ENCODE results near the gene RELA.

RELA gene

DNA sequence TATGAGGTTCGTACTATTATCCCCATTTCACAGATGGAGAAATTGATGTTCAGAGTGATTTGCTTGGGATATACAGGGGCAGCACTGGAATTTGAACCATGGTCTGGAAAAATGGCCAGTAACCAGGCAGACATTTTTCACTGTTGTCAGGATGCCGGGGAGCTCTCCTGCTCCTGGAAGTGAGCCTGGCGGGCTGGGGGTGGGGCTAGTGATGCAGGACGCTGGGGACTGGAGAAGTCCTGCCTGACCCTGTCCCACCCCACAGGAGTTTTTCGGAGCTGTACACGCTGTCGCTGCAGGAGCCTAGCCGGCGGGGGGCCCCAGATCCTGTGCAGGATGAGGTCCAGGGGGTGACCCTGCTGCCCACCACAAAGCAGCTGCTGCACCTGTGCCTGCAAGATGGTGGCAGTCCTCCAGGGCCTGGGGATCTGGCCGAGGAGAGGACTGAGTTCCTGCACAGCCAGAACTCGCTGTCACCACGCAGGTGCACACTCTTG is 13.7 kb downstream of the RELA start:
- TF ChIP-seq CTCF (IDR thresholded peaks at IDR 0.05; ENCODE audit: extremely low read depth, insufficient read depth, missing control alignments): no peak
- no peak for DNase-seq (ENCODE audit: low spot score)
- in situ Hi-C loops (cut with MboI; ENCODE audit: low pct_unique_long_range_greater_than_20kb, low sequenced_read_pairs, unreplicated experiment): no loop called here

DNA sequence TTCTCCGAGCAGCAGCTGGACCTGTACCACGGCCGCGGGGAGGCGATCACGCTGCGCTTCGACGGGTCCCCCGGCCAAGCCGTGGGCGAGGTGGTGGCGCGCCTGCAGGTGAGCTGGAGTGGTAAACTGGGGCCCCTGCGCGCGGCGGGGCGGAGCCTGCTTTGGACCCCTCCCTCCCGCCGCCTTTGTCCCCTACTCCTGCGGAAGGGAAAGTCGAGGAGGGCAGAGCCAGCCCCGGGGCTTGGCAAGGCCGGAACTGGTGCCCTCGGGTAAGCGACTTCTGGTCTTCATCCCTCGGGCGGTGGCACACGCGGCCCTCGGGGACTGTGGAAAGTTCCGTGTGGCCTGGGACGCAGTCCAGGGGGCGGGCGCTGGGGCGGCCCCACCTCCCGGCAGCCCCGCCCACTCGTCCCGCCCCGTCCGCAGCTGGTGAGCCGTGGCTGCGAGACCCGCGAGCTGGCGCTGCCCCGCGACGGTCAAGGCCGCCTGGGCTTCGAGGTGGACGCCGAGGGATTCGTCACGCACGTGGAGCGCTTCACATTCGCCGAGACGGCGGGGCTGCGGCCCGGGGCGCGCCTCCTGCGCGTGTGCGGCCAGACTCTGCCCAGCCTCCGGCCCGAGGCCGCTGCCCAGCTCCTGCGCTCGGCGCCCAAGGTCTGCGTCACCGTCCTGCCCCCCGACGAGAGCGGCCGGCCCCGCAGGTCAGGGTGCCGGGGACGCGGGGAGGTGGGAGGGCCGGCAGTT is 15.6 kb downstream of the RELA start:
- TF ChIP-seq CTCF (IDR thresholded peaks at IDR 0.05; ENCODE audit: extremely low read depth, insufficient read depth, missing control alignments): no peak
- DNase-seq (ENCODE audit: low spot score): no peak
- in situ Hi-C loops (cut with MboI; ENCODE audit: low pct_unique_long_range_greater_than_20kb, low sequenced_read_pairs, unreplicated experiment): no loop called here

DNA sequence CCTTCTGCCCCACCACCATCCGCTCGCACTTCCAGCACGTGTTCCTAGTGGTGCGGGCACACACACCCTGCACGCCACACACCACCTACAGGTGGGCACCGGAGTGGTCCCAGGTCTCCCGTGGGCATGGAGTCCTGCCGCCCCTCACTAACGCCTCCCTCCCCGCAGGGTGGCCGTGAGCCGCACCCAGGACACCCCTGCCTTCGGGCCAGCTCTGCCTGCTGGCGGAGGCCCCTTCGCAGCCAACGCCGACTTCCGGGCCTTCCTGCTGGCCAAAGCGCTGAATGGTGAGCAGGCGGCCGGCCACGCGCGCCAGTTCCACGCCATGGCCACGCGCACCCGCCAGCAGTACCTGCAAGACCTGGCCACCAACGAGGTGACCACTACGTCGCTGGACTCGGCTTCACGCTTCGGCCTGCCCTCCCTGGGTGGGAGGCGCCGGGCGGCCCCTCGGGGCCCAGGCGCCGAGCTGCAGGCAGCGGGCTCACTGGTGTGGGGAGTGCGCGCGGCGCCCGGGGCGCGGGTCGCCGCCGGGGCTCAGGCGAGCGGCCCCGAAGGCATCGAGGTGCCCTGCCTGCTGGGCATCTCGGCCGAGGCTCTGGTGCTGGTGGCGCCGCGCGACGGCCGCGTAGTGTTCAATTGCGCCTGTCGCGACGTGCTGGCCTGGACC is 16.3 kb downstream of the RELA start:
- in situ Hi-C loops (cut with MboI; ENCODE audit: low pct_unique_long_range_greater_than_20kb, low sequenced_read_pairs, unreplicated experiment): no loop called here
- no peak for TF ChIP-seq CTCF (IDR thresholded peaks at IDR 0.05; ENCODE audit: extremely low read depth, insufficient read depth, missing control alignments)
- DNase-seq (ENCODE audit: low spot score): no peak

DNA sequence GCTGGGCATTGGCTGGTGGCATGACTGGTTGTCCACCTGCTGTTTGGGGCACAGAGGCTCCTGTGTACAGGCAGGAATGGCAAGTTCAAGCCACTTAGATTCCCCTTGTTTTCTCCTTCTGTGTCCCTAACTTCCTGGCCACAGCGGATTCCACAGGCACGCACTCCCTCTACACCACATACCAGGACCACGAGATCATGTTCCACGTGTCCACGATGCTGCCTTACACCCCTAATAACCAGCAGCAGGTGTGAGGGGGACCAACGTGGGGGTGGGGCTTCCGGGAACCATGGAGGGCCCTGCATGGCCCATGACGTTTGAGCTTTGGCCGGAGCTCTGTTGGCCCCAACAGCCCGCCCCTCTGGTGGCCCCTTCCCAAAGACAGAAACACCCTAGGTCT is 17.0 kb downstream of the RELA start:
- TF ChIP-seq CTCF (IDR thresholded peaks at IDR 0.05; ENCODE audit: extremely low read depth, insufficient read depth, missing control alignments): no peak
- no peak for DNase-seq (ENCODE audit: low spot score)
- in situ Hi-C loops (cut with MboI; ENCODE audit: low pct_unique_long_range_greater_than_20kb, low sequenced_read_pairs, unreplicated experiment): no loop called here

DNA sequence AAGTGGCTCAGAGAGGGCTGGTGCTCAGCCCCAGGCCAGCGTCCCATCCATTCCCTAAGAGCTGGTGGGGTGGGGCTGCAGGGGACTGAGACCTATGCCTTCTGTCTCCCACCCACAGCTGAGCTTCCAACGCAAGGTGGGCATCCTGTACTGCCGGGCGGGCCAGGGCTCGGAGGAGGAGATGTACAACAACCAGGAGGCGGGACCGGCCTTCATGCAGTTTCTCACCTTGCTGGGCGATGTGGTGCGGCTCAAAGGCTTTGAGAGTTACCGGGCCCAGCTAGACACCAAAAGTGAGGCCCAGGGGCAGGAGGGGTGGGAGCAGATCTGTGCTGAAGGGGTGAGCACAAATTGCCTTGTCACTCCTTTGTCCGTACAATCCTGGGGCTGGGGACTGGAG is 17.9 kb downstream of the RELA start:
- no peak for TF ChIP-seq CTCF (IDR thresholded peaks at IDR 0.05; ENCODE audit: extremely low read depth, insufficient read depth, missing control alignments)
- no peak for DNase-seq (ENCODE audit: low spot score)
- in situ Hi-C loops (cut with MboI; ENCODE audit: low pct_unique_long_range_greater_than_20kb, low sequenced_read_pairs, unreplicated experiment): no loop called here

DNA sequence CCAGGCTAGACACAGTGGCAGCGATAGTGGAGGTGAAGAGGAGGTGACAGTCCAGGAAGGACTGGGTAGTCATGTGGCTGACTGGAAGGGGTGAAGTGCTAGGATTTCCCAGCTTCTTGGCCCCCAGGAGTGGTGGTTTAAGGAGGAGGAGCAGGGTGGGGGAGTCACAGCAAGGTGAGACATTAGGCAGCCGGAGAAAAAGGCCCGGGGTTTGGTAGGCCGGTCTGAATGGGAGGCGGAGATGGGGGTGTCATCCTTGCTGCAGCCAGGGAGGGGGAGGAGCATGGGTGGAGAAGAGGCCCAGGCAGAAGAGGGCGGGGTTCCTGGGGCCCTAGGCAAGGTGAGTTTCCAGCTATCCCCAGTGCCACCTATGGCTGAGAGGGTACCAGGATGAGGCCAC is 18.7 kb downstream of the RELA start:
- TF ChIP-seq CTCF (IDR thresholded peaks at IDR 0.05; ENCODE audit: extremely low read depth, insufficient read depth, missing control alignments): no peak
- DNase-seq (ENCODE audit: low spot score): no peak
- in situ Hi-C loops (cut with MboI; ENCODE audit: low pct_unique_long_range_greater_than_20kb, low sequenced_read_pairs, unreplicated experiment): no loop called here
